Vagina (tissue), 2 donors: ENCODE results near the gene CYSLTR2. TPM values are rescaled to one million over a fixed set of nuclear protein-coding genes. Genes with fewer than 3 reads are reported as not detected.

Source experiments
- DNase-seq, 2 donors: peaks; one replicate each; pipeline ENCODE4 v3.0.0-alpha.2; 2017; ENCODE audit errors: extremely low spot score in 2 of 2
- H3K27ac ChIP-seq: fragments of 200-600 bp; sonication (generic); one replicate; pipeline ENCODE4 v1.5.1; 2019
- H3K27me3 ChIP-seq: fragments of 200-600 bp; sonication (generic); one replicate; pipeline ENCODE4 v1.5.1; 2019
- H3K36me3 ChIP-seq, 2 donors: fragments of 200-600 bp; sonication (generic); one replicate each; pipeline ENCODE4 v1.5.1; 2017 to 2019
- H3K4me1 ChIP-seq: fragments of 200-600 bp; sonication (generic); one replicate; pipeline ENCODE4 v1.5.1; 2019
- H3K4me3 ChIP-seq, 2 donors: fragments of 200-600 bp; sonication (generic); 1 replicate in 1 of 2; 2 replicates in 1 of 2; pipeline ENCODE4 v1.5.1; 2016 to 2019
- H3K9me3 ChIP-seq: fragments of 200-600 bp; sonication (generic); one replicate; pipeline ENCODE4 v1.5.1; 2019
- POLR2A ChIP-seq, 2 donors: fragments of 450-650 bp; IDR thresholded peaks; one replicate each; pipeline ENCODE4 v1.6.1; 2017; ENCODE audit warnings: antibody characterized with exemption in 2 of 2, mild to moderate bottlenecking in 2 of 2, moderate library complexity in 2 of 2
- POLR2AphosphoS5 ChIP-seq, 2 donors: sonication (generic); formaldehyde crosslinking; IDR thresholded peaks; one replicate each; pipeline ENCODE4 v1.9.0; 2017; ENCODE audit warnings: antibody characterized with exemption in 2 of 2, mild to moderate bottlenecking in 2 of 2, low read depth in 1 of 2; ENCODE audit not compliant: insufficient read depth in 1 of 2
- intact Hi-C: fragments of 100-400 bp; cut with DNase I; formaldehyde crosslinking; loops from one replicate; pipeline ENCODE4 v1.15.1; 2023
- total RNA-seq: library from RNA; depleted of rRNA; stranded (reverse); fragments of >200 nt; gene quantifications from one replicate; pipeline ENCODE4 v1.2.3, GENCODE V29; 2016
- TF ChIP-seq, protein P1 (sequence below), 3 experiments: fragments of 450-650 bp in 2 of 3; fragments of 200-600 bp in 1 of 3; sonication (generic) in 1 of 3; IDR thresholded peaks; one replicate each; pipeline ENCODE4 v1.5.1; 2017 to 2019; ENCODE audit warnings: antibody characterized with exemption in 3 of 3, mild to moderate bottlenecking in 2 of 3, moderate library complexity in 2 of 3

Gene CYSLTR2
- total RNA-seq, 1 donor from 2014 or later, result 0.49 TPM

GRCh38 chr13:48643159-48643558 lies 10.6 kb upstream of the CYSLTR2 start:
- intact Hi-C loops, result no loop called here
- Histone ChIP-seq H3K9me3 (no peaks in the 10 kb centered on the region), H3K27ac (no peak overlapping the region), H3K4me1 (no peaks in the 10 kb centered on the region), H3K27me3 (no peaks in the 10 kb centered on the region), H3K36me3 (no peaks in the 10 kb centered on the region), H3K4me3 (no peak overlapping the region)
- TF ChIP-seq, protein P1, sequence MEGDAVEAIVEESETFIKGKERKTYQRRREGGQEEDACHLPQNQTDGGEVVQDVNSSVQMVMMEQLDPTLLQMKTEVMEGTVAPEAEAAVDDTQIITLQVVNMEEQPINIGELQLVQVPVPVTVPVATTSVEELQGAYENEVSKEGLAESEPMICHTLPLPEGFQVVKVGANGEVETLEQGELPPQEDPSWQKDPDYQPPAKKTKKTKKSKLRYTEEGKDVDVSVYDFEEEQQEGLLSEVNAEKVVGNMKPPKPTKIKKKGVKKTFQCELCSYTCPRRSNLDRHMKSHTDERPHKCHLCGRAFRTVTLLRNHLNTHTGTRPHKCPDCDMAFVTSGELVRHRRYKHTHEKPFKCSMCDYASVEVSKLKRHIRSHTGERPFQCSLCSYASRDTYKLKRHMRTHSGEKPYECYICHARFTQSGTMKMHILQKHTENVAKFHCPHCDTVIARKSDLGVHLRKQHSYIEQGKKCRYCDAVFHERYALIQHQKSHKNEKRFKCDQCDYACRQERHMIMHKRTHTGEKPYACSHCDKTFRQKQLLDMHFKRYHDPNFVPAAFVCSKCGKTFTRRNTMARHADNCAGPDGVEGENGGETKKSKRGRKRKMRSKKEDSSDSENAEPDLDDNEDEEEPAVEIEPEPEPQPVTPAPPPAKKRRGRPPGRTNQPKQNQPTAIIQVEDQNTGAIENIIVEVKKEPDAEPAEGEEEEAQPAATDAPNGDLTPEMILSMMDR (IDR thresholded peaks at IDR 0.05), result no peak
- TF ChIP-seq POLR2A (IDR thresholded peaks at IDR 0.05) (no peak), POLR2AphosphoS5 (IDR thresholded peaks at IDR 0.05; ENCODE audit: insufficient read depth in 1 of 2, low read depth in 1 of 2) (no peak)
- DNase-seq, result no peak

GRCh38 chr13:48644141-48644540 lies 9.6 kb upstream of the CYSLTR2 start:
- H3K4me3 ChIP-seq, result no peak overlapping the region
- intact Hi-C loops, result no loop called here
- H3K4me1 ChIP-seq, result no peaks in the 10 kb centered on the region
- no peaks in the 10 kb centered on the region for H3K36me3 ChIP-seq
- no peaks in the 10 kb centered on the region for H3K9me3 ChIP-seq
- TF ChIP-seq POLR2AphosphoS5 (IDR thresholded peaks at IDR 0.05; ENCODE audit: insufficient read depth in 1 of 2, low read depth in 1 of 2) (no peak), POLR2A (IDR thresholded peaks at IDR 0.05) (no peak)
- TF ChIP-seq, protein P1 (IDR thresholded peaks at IDR 0.05), result no peak
- H3K27ac ChIP-seq, result no peak overlapping the region
- DNase-seq, result no peak
- H3K27me3 ChIP-seq, result no peaks in the 10 kb centered on the region

DNA sequence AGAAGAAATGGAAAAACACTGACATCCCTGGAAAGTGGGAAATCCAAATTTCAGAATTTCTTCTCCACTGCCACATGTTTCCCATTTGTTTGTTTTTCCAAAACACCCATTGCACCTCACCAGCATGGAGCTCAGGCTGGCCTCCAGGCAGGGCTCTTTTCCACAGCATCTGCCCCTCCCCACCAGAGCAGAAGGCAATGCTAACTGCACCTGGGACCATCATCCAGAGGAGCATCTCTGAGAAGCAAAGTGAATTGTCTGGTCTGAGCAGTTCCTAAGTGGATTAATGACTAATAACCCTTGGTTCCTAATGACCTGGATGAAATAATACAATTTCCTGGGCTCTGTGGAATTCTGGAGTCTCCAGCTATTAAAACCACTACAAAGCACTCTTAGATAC lies 8.8 kb upstream of the CYSLTR2 start:
- no peaks in the 10 kb centered on the region for H3K4me1 ChIP-seq
- DNase-seq, result no peak
- H3K27me3 ChIP-seq, result no peaks in the 10 kb centered on the region
- H3K4me3 ChIP-seq, result no peak overlapping the region
- no peaks in the 10 kb centered on the region for H3K9me3 ChIP-seq
- no peak overlapping the region for H3K27ac ChIP-seq
- H3K36me3 ChIP-seq, result no peaks in the 10 kb centered on the region
- TF ChIP-seq POLR2A (IDR thresholded peaks at IDR 0.05), result no peak
- TF ChIP-seq POLR2AphosphoS5 (IDR thresholded peaks at IDR 0.05; ENCODE audit: insufficient read depth in 1 of 2, low read depth in 1 of 2), result no peak
- TF ChIP-seq, protein P1 (IDR thresholded peaks at IDR 0.05), result no peak
- intact Hi-C loops, result no loop called here

GRCh38 chr13:48645845-48646244 lies 7.9 kb upstream of the CYSLTR2 start:
- TF ChIP-seq, protein P1 (IDR thresholded peaks at IDR 0.05), result no peak
- TF ChIP-seq POLR2AphosphoS5 (IDR thresholded peaks at IDR 0.05; ENCODE audit: insufficient read depth in 1 of 2, low read depth in 1 of 2), result no peak
- TF ChIP-seq POLR2A (IDR thresholded peaks at IDR 0.05), result no peak
- Histone ChIP-seq H3K4me1 (no peaks in the 10 kb centered on the region), H3K27ac (no peak overlapping the region), H3K9me3 (no peaks in the 10 kb centered on the region), H3K4me3 (no peak overlapping the region), H3K36me3 (no peaks in the 10 kb centered on the region), H3K27me3 (no peaks in the 10 kb centered on the region)
- intact Hi-C loops, result no loop called here
- no peak for DNase-seq

GRCh38 chr13:48646791-48647190 lies 6.9 kb upstream of the CYSLTR2 start:
- intact Hi-C loops, result no loop called here
- TF ChIP-seq POLR2A (IDR thresholded peaks at IDR 0.05) (no peak), POLR2AphosphoS5 (IDR thresholded peaks at IDR 0.05; ENCODE audit: insufficient read depth in 1 of 2, low read depth in 1 of 2) (no peak)
- TF ChIP-seq, protein P1 (IDR thresholded peaks at IDR 0.05), result no peak
- H3K27me3 ChIP-seq, result no peaks in the 10 kb centered on the region

More at GRCh38 chr13:48646791-48647190, 6.9 kb upstream of the CYSLTR2 start:
- no peak overlapping the region for H3K27ac ChIP-seq
- H3K36me3 ChIP-seq, result no peaks in the 10 kb centered on the region
- H3K4me3 ChIP-seq, result no peak overlapping the region
- no peaks in the 10 kb centered on the region for H3K9me3 ChIP-seq
- H3K4me1 ChIP-seq, result no peaks in the 10 kb centered on the region
- no peak for DNase-seq
